Measurements from ENCODE around the gene ANKRD18B. TPM values are rescaled to one million over a fixed set of nuclear protein-coding genes. Genes with fewer than 3 reads are reported as not detected.
"Not testable (repeated sequence)": the region's sequence is repeated elsewhere in the genome, so short reads cannot be mapped to it uniquely, and the experiment has no call there.

Gene ANKRD18B
- total RNA-seq, 3 donors from 2014 or later (not counting 1 experiment from before 2014, with no cell fraction given), result 0.13 TPM; not detected in 2

DNA sequence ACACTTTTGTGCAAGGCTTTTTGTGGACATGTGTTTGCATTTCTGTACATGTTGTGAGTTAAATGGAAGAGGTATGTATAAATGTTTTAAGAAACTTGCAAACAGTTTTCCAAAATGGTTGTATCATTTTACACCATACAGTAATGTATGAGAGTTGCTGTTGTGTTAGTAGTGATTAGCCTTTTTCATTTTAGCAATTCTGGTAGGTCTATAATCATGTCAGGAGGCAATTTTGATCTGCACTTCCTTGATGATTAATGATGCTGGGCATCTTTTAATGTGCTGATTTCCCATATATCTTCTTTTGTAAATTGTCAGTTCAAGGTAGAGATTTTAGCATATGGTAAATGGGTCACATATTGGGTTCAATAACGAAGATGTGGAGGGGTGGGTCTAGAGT lies 87.3 kb downstream of the ANKRD18B start:
- TF ChIP-seq, protein P1, sequence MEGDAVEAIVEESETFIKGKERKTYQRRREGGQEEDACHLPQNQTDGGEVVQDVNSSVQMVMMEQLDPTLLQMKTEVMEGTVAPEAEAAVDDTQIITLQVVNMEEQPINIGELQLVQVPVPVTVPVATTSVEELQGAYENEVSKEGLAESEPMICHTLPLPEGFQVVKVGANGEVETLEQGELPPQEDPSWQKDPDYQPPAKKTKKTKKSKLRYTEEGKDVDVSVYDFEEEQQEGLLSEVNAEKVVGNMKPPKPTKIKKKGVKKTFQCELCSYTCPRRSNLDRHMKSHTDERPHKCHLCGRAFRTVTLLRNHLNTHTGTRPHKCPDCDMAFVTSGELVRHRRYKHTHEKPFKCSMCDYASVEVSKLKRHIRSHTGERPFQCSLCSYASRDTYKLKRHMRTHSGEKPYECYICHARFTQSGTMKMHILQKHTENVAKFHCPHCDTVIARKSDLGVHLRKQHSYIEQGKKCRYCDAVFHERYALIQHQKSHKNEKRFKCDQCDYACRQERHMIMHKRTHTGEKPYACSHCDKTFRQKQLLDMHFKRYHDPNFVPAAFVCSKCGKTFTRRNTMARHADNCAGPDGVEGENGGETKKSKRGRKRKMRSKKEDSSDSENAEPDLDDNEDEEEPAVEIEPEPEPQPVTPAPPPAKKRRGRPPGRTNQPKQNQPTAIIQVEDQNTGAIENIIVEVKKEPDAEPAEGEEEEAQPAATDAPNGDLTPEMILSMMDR (IDR thresholded peaks at IDR 0.05), result no peak
- no peak overlapping the region for H3K4me3 ChIP-seq (ENCODE audit: low read length)
- H3K27ac ChIP-seq (ENCODE audit: low read length), result no peak overlapping the region
- no peak overlapping the region for H3K27ac Mint-ChIP-seq
- no peaks in the 10 kb centered on the region for H3K4me1 ChIP-seq (ENCODE audit: control insufficient read depth, insufficient read depth, low read length)
- H3K9me3 Mint-ChIP-seq, result peaks cover 0 to 3% of the 10 kb centered on the region in 2 donors
- no peaks in the 10 kb centered on the region for H3K4me1 Mint-ChIP-seq
- intact Hi-C loops (cut with micrococcal nuclease), result no loop called here
- H3K4me3 Mint-ChIP-seq, result no peak overlapping the region
- WGBS (ENCODE audit: insufficient coverage), result 75% methylated on average over 1 of the region's 1 CpG
- H3K9me3 ChIP-seq (ENCODE audit: control insufficient read depth, insufficient read depth, low read length), result peaks cover 4% of the 10 kb centered on the region
- no peaks in the 10 kb centered on the region for H3K36me3 Mint-ChIP-seq
- H3K36me3 ChIP-seq (ENCODE audit: control insufficient read depth, insufficient read depth, low read length), result no peaks in the 10 kb centered on the region
- ATAC-seq (no peak), DNase-seq (no peak)
- H3K27me3 ChIP-seq (ENCODE audit: control insufficient read depth, insufficient read depth, low read length), result no peaks in the 10 kb centered on the region
- peaks cover 33 to 45% of the 10 kb centered on the region in 2 donors for H3K27me3 Mint-ChIP-seq (ENCODE audit: low read depth in 2 of 2)

DNA sequence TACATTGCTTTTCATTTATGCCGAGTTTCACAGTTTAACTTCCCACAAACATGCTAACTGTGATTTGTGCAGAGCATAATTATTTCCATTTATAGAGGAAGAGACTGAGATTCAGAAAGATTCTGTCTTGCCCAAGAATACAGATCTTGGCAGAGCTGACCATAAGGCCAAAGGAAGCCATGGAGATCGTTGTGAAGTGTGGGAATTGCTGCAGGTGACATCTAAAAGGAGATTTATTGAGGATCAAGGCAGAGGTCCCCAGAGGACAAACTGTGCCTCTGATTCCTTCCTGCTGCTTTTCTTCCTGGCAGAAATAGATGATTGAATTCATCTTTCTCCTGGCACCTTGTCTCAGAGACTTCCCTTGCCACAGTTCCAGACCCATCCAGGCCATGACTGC lies 88.4 kb downstream of the ANKRD18B start:
- H3K4me3 ChIP-seq (ENCODE audit: low read length); H3K36me3 ChIP-seq (ENCODE audit: control insufficient read depth, insufficient read depth, low read length); intact Hi-C loops (cut with micrococcal nuclease); H3K27ac Mint-ChIP-seq; H3K36me3 Mint-ChIP-seq; H3K27ac ChIP-seq (ENCODE audit: low read length); H3K4me3 Mint-ChIP-seq; H3K9me3 ChIP-seq (ENCODE audit: control insufficient read depth, insufficient read depth, low read length); DNase-seq; H3K9me3 Mint-ChIP-seq; H3K27me3 ChIP-seq (ENCODE audit: control insufficient read depth, insufficient read depth, low read length); H3K4me1 Mint-ChIP-seq; H3K4me1 ChIP-seq (ENCODE audit: control insufficient read depth, insufficient read depth, low read length); ATAC-seq: not testable (repeated sequence)
- peaks cover 33 to 44% of the 10 kb centered on the region in 2 donors for H3K27me3 Mint-ChIP-seq (ENCODE audit: low read depth in 2 of 2)
- WGBS (ENCODE audit: insufficient coverage), result 70% methylated on average over 2 of the region's 2 CpGs

- DNase-seq, result no peak
- H3K4me3 Mint-ChIP-seq, result no peak overlapping the region
- Histone ChIP-seq H3K27me3 (ENCODE audit: control insufficient read depth, insufficient read depth, low read length) (no peaks in the 10 kb centered on the region), H3K4me1 (ENCODE audit: control insufficient read depth, insufficient read depth, low read length) (no peaks in the 10 kb centered on the region), H3K9me3 (ENCODE audit: control insufficient read depth, insufficient read depth, low read length) (peaks cover 4% of the 10 kb centered on the region), H3K27ac (ENCODE audit: low read length) (no peak overlapping the region), H3K36me3 (ENCODE audit: control insufficient read depth, insufficient read depth, low read length) (no peaks in the 10 kb centered on the region), H3K4me3 (ENCODE audit: low read length) (no peak overlapping the region)
- peaks cover 0 to 4% of the 10 kb centered on the region in 2 donors for H3K4me1 Mint-ChIP-seq
- 89% methylated on average over 6 of the region's 7 CpGs for WGBS (ENCODE audit: insufficient coverage)
- intact Hi-C loops (cut with micrococcal nuclease), result no loop called here
- H3K27ac Mint-ChIP-seq, result no peak overlapping the region
- ATAC-seq, result no peak
- H3K27me3 Mint-ChIP-seq (ENCODE audit: low read depth in 2 of 2), result peaks cover 24 to 39% of the 10 kb centered on the region in 2 donors
- H3K36me3 Mint-ChIP-seq, result no peaks in the 10 kb centered on the region
- peaks cover 0 to 3% of the 10 kb centered on the region in 2 donors for H3K9me3 Mint-ChIP-seq
- TF ChIP-seq, protein P1 (IDR thresholded peaks at IDR 0.05), result no peak
These were observed 90.1 kb downstream of the ANKRD18B start for GRCh38 chr9:33614001-33614687.

GRCh38 chr9:33618370-33618769 lies 94.3 kb downstream of the ANKRD18B start:
- H3K27ac Mint-ChIP-seq; H3K27me3 ChIP-seq (ENCODE audit: control insufficient read depth, insufficient read depth, low read length); H3K4me3 ChIP-seq (ENCODE audit: low read length); H3K4me3 Mint-ChIP-seq; DNase-seq; ATAC-seq; H3K27ac ChIP-seq (ENCODE audit: low read length); H3K9me3 Mint-ChIP-seq; H3K9me3 ChIP-seq (ENCODE audit: control insufficient read depth, insufficient read depth, low read length); H3K36me3 Mint-ChIP-seq; H3K4me1 ChIP-seq (ENCODE audit: control insufficient read depth, insufficient read depth, low read length); H3K4me1 Mint-ChIP-seq; H3K36me3 ChIP-seq (ENCODE audit: control insufficient read depth, insufficient read depth, low read length); intact Hi-C loops (cut with micrococcal nuclease): not testable (repeated sequence)
- WGBS (ENCODE audit: insufficient coverage), result 83% methylated on average over 9 of the region's 9 CpGs
- peaks cover 19 to 47% of the 10 kb centered on the region in 2 donors for H3K27me3 Mint-ChIP-seq (ENCODE audit: low read depth in 2 of 2)

Data from natural killer cell (primary cell).